Stimulated activated CD4-positive, alpha-beta T cell treated with anti-CD3 and anti-CD28 coated beads, Interleukin-15, amount 100 ng/mL, for 24 hours (primary cell): Measurements from ENCODE around the gene DDAH1.
"Not testable (repeated sequence)": the region's sequence is repeated elsewhere in the genome, so short reads cannot be mapped to it uniquely, and the experiment has no call there.

Experiments used
- DNase-seq: peaks from one replicate; pipeline ENCODE4 v3.0.0-alpha.2; 2020

The DDAH1 gene

GRCh38 chr1:85465099-85465785, at the start of gene DDAH1:
Gene DDAH1 (minus strand): TSS chr1:85465159. CDS start chr1:85465045, 114 bp downstream.
- peak; percentile 37 for DNase-seq

- DNase-seq: not testable (repeated sequence)
These were observed 49.0 kb upstream of the DDAH1 start for GRCh38 chr1:85513998-85514397.

- no peak for DNase-seq
These were observed 39.5 kb upstream of the DDAH1 start for GRCh38 chr1:85504417-85504816.

GRCh38 chr1:85502625-85503083, 37.7 kb upstream of the DDAH1 start:
- peak; percentile 5 for DNase-seq

GRCh38 chr1:85502171-85502570, 37.2 kb upstream of the DDAH1 start:
- DNase-seq: no peak

GRCh38 chr1:85501355-85501898, 36.5 kb upstream of the DDAH1 start:
- DNase-seq: no peak

- DNase-seq: no peak
These were observed 32.1 kb upstream of the DDAH1 start for GRCh38 chr1:85496941-85497582.

GRCh38 chr1:85495556-85495955, 30.6 kb upstream of the DDAH1 start:
- no peak for DNase-seq

- no peak for DNase-seq
These were observed 29.9 kb upstream of the DDAH1 start for GRCh38 chr1:85494904-85495266.

- DNase-seq: no peak
These were observed 29.3 kb upstream of the DDAH1 start for GRCh38 chr1:85494074-85494903.

- no peak for DNase-seq
These were observed 25.5 kb upstream of the DDAH1 start for GRCh38 chr1:85490270-85490985.

GRCh38 chr1:85488126-85488525, 23.2 kb upstream of the DDAH1 start:
- no peak for DNase-seq

GRCh38 chr1:85485516-85485915, 20.6 kb upstream of the DDAH1 start:
- DNase-seq: no peak

GRCh38 chr1:85484716-85485115, 19.8 kb upstream of the DDAH1 start:
- DNase-seq: no peak

- DNase-seq: no peak
These were observed 19.3 kb upstream of the DDAH1 start for GRCh38 chr1:85484264-85484663.

GRCh38 chr1:85481688-85482087, 16.7 kb upstream of the DDAH1 start:
- no peak for DNase-seq

GRCh38 chr1:85480566-85480965, 15.6 kb upstream of the DDAH1 start:
- no peak for DNase-seq

- no peak for DNase-seq
These were observed 14.5 kb upstream of the DDAH1 start for GRCh38 chr1:85479491-85479890.

GRCh38 chr1:85478366-85478765, 13.4 kb upstream of the DDAH1 start:
- no peak for DNase-seq

GRCh38 chr1:85475055-85475454, 10.1 kb upstream of the DDAH1 start:
- no peak for DNase-seq

- no peak for DNase-seq
These were observed 8.4 kb upstream of the DDAH1 start for GRCh38 chr1:85473390-85473789.

- DNase-seq: no peak
These were observed 6.6 kb upstream of the DDAH1 start for GRCh38 chr1:85471558-85471957.

- not testable (repeated sequence) for DNase-seq
These were observed 5.2 kb upstream of the DDAH1 start for GRCh38 chr1:85470130-85470529.
